Osteocyte (in vitro differentiated cells): ENCODE results near the gene LCK. TPM values are rescaled to one million over a fixed set of nuclear protein-coding genes. Genes with fewer than 3 reads are reported as not detected.

Experiments
- DNase-seq: peaks from one replicate; pipeline ENCODE4 v3.0.0; 2021; ENCODE audit warnings: mixed read lengths; ENCODE audit not compliant: unreplicated experiment; ENCODE audit errors: extremely low spot score
- H3K27ac Mint-ChIP-seq: one replicate; pipeline ENCODE4 v1.8.0; 2021; ENCODE audit warnings: mild to moderate bottlenecking, mixed read lengths; ENCODE audit not compliant: unreplicated experiment
- H3K27me3 Mint-ChIP-seq: one replicate; pipeline ENCODE4 v1.8.0; 2021; ENCODE audit warnings: mixed read lengths; ENCODE audit not compliant: unreplicated experiment
- H3K36me3 Mint-ChIP-seq: one replicate; pipeline ENCODE4 v1.8.0; 2021; ENCODE audit warnings: mixed read lengths; ENCODE audit not compliant: unreplicated experiment
- H3K4me1 Mint-ChIP-seq: one replicate; pipeline ENCODE4 v1.8.0; 2021; ENCODE audit warnings: mixed read lengths; ENCODE audit not compliant: unreplicated experiment
- H3K4me3 Mint-ChIP-seq: one replicate; pipeline ENCODE4 v1.8.0; 2021; ENCODE audit warnings: mild to moderate bottlenecking, moderate library complexity, mixed read lengths; ENCODE audit not compliant: unreplicated experiment
- H3K9me3 Mint-ChIP-seq: one replicate; pipeline ENCODE4 v1.8.0; 2021; ENCODE audit warnings: mixed read lengths; ENCODE audit not compliant: unreplicated experiment
- total RNA-seq: library from RNA; stranded (reverse); gene quantifications from 2 replicates; pipeline ENCODE4 v1.2.1, GENCODE V29; 2021
- TF ChIP-seq, protein P1 (sequence below): fragments of 200-600 bp; sonication (generic); IDR thresholded peaks from 2 replicates; pipeline ENCODE4 v1.5.0; 2021; ENCODE audit warnings: antibody characterized with exemption, mild to moderate bottlenecking, moderate library complexity

The LCK gene
- total RNA-seq, 1 donor from 2014 or later: not detected

DNA sequence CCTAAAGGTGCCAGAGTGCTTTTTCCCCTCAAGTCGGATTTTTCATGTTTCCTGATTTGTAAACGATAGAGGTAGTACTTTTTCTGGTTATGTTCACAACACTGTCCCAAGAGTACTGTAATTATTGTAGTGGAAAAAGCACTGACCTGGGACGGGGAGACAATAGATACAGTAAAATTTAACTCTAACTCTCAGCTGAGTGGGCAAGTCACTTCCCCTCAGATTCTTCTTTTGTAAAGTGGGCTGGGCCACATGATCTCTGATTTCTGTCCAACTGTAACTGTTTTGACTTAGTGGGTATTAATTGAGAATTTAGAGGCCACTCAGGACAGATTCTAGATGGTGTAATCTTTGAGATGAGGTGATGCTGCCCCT, 65.8 kb downstream of the LCK start:
- H3K27me3 Mint-ChIP-seq: no peaks in the 10 kb centered on the region
- DNase-seq: no peak
- H3K4me1 Mint-ChIP-seq: peaks cover 15% of the 10 kb centered on the region
- no peaks in the 10 kb centered on the region for H3K9me3 Mint-ChIP-seq
- peaks cover 11% of the 10 kb centered on the region for H3K36me3 Mint-ChIP-seq
- TF ChIP-seq, protein P1, sequence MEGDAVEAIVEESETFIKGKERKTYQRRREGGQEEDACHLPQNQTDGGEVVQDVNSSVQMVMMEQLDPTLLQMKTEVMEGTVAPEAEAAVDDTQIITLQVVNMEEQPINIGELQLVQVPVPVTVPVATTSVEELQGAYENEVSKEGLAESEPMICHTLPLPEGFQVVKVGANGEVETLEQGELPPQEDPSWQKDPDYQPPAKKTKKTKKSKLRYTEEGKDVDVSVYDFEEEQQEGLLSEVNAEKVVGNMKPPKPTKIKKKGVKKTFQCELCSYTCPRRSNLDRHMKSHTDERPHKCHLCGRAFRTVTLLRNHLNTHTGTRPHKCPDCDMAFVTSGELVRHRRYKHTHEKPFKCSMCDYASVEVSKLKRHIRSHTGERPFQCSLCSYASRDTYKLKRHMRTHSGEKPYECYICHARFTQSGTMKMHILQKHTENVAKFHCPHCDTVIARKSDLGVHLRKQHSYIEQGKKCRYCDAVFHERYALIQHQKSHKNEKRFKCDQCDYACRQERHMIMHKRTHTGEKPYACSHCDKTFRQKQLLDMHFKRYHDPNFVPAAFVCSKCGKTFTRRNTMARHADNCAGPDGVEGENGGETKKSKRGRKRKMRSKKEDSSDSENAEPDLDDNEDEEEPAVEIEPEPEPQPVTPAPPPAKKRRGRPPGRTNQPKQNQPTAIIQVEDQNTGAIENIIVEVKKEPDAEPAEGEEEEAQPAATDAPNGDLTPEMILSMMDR: no peak
- H3K4me3 Mint-ChIP-seq: no peak overlapping the region
- H3K27ac Mint-ChIP-seq: no peak overlapping the region

DNA sequence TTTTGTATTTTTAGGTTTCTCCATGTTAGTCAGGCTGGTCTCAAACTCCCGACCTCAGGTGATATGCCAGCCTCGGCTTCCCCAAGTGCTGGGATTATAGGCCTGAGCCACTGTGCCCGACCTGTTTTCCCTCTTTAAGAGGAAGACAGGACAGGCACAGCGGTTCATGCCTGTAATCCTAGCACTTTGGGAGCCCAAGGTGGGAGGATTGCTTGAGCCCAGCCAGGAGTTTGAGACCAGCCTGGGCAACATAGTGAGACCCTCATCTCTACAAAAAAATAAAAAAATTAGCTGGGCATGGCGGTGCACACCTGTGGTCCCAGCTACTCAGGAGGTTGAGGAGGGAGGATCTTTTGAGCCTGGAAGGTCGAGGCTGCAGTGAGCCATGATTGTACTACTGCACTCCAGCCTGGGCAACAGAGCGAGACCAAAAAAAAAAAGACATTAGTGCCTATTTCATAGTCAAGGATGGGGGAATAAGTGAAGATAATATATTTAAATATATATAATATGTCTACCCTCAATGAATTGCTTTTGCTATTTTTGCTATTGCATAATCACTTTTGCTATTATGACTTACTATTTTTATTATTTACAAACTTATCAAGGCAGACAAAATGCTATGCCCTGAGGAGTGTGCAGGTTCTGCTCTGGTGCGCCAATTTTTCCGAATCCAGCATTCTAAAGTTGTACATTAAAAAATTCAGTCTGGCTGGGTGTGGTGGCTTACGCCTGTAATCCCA, 67.2 kb downstream of the LCK start:
- Mint-ChIP-seq H3K4me3 (no peak overlapping the region), H3K4me1 (peaks cover 18% of the 10 kb centered on the region), H3K36me3 (peaks cover 11% of the 10 kb centered on the region), H3K9me3 (no peaks in the 10 kb centered on the region), H3K27me3 (no peaks in the 10 kb centered on the region), H3K27ac (no peak overlapping the region)
- DNase-seq: no peak
- TF ChIP-seq, protein P1: no peak

DNA sequence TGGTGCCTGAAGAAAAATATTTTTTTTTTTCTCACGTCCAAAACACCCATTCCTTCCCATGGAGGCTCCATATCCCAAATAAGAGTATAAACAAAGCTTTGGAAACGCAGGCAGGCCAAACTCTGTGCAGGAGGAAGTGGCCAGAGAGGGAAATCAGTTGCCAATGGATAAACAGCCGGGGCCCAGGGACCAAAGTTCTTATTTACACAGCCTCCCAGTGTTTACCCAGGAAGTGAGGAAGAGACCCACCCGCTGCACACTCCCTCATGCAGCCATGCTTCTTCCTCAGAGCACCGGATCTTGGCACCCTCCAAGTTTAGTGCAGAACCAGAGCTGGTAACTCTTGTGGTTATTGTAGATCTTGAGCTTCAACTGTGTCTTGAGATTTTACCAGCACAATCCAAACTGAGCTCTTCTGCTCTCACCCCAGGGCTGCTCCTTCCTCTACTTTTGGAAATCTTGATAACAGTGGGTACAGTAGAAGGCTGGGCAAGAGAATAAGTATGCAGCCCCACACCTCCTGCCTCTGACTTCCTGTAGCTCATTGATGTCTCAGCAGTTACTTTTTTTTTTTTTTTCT, 70.7 kb downstream of the LCK start:
- Mint-ChIP-seq H3K27me3 (no peaks in the 10 kb centered on the region), H3K27ac (peak overlapping the region; percentile 58), H3K4me3 (no peak overlapping the region), H3K9me3 (no peaks in the 10 kb centered on the region), H3K4me1 (peaks cover 13% of the 10 kb centered on the region), H3K36me3 (peaks cover 6% of the 10 kb centered on the region)
- TF ChIP-seq, protein P1: no peak
- no peak for DNase-seq

DNA sequence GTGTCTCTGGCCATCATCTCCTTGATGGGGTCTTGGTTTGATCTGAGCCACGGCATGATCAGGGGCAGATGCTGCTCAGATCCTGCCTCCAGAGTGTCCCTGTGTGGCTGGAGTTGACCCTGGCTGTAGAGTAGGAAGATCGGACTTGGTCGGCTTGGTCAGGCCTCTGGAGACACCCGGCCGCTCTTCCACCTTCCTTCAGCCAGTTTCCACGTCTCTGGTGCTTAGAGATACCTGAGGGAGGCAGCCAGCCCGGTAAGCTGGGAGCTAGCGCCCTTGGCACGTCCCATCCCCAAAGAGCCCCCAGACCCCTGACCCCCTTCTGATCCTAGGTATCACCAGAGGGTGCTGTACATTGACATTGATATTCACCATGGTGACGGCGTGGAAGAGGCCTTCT, 76.1 kb downstream of the LCK start:
- no peaks in the 10 kb centered on the region for H3K27me3 Mint-ChIP-seq
- DNase-seq: no peak
- H3K4me3 Mint-ChIP-seq: no peak overlapping the region
- H3K36me3 Mint-ChIP-seq: peaks cover 28% of the 10 kb centered on the region
- H3K4me1 Mint-ChIP-seq: peaks cover 3% of the 10 kb centered on the region
- TF ChIP-seq, protein P1: no peak
- no peaks in the 10 kb centered on the region for H3K9me3 Mint-ChIP-seq
- H3K27ac Mint-ChIP-seq: no peak overlapping the region

DNA sequence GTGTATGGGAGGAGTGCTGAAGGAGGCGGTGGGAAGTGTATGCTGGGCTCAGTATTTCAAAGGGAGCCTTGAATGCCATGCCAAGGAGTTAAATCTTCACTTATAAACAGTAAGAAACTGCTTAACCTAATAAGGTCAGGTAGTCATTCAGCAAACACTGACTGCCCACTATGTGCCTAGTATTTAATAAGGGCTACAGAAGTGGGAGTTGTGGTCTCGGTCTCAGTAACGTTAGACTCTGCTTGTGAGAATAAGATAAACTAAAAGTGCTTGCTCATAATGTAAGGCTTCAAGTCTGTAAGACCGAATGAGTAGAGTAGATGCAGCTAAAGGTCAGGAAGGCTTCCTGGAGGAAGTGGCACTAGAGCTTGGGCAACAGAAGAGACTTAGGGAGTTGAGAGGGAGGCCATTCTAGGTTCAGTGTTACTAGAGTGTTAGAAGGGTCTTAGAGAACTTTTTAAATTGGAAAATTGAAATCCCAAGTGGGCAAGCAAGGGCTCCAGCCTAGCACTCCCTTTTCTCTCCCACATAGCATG, 78.9 kb downstream of the LCK start:
- DNase-seq: no peak
- TF ChIP-seq, protein P1: no peak
- Mint-ChIP-seq H3K9me3 (no peaks in the 10 kb centered on the region), H3K27ac (no peak overlapping the region), H3K4me3 (no peak overlapping the region), H3K36me3 (peaks cover 37% of the 10 kb centered on the region), H3K4me1 (peaks cover 17% of the 10 kb centered on the region), H3K27me3 (no peaks in the 10 kb centered on the region)
